HCT116 (cell line): Measurements from ENCODE around the gene DNAH9. TPM values are rescaled to one million over a fixed set of nuclear protein-coding genes. Genes with fewer than 3 reads are reported as not detected.

Experiments
- ATAC-seq: fragments of 200-7000 bp; cut with Tn5 transposase; 2 replicates; pipeline ENCODE4 v1.9.1; 2020; ENCODE audit warnings: mild to moderate bottlenecking, moderate library complexity
- BruUV-seq: library from RNA; stranded (reverse); fragments of 400-500 nt; replicated peaks from 2 replicates; lab custom pipeline; 2021; lab: Mats Ljungman, UMichigan
- CTCF ChIA-PET: fragments of 300-600 bp; sonication (Branson Sonifier 250); formaldehyde crosslinking; loops from one replicate; lab custom pipeline; 2021; ENCODE audit warnings: antibody characterized with exemption; lab: Charles Lee
- POLR2A ChIA-PET: fragments of 300-600, 350-600 bp; sonication (Branson Sonifier 250); formaldehyde crosslinking; loops from one replicate; lab custom pipeline; 2021; ENCODE audit warnings: antibody characterized with exemption; lab: Charles Lee
- RAD21 ChIA-PET, 2 experiments: fragments of 300-600 bp; sonication (Branson Sonifier 250); formaldehyde crosslinking; loops; one replicate each; lab custom pipeline; 2023; ENCODE audit warnings: low total read pairs in 2 of 2; ENCODE audit not compliant: uncharacterized antibody in 2 of 2, unreplicated experiment in 2 of 2, low non-redundant PET in 1 of 2; lab: Charles Lee
- DNase-seq: peaks from one replicate; pipeline ENCODE4 v3.0.0-alpha.2; 2010; ENCODE audit warnings: low read depth, low spot score
- H2AFZ ChIP-seq: fragments of 200-600 bp; shearing (Covaris generic), sonication (generic); 2 replicates; pipeline ENCODE4 v1.6.1; 2017; ENCODE audit warnings: low read depth, mixed run types, mixed read lengths, antibody characterized with exemption, low read length; ENCODE audit not compliant: poor library complexity, severe bottlenecking
- H3K27ac ChIP-seq: 2 replicates; pipeline ENCODE4 v1.5.1; 2012; ENCODE audit warnings: low read depth, low read length
- H3K27me3 ChIP-seq: fragments of 200-600 bp; sonication (generic); 2 replicates; pipeline ENCODE4 v1.6.1; 2016; ENCODE audit warnings: mixed run types, low read length, mixed read lengths; ENCODE audit not compliant: insufficient read depth
- H3K36me3 ChIP-seq, 2 experiments: fragments of 200-500 bp in 1 of 2; fragments of 200-600 bp in 1 of 2; sonication (Bioruptor generic) in 1 of 2; sonication (generic) in 1 of 2; 2 replicates each; pipeline versions ENCODE4 v1.5.1 to v1.6.1; 2014 to 2016; ENCODE audit warnings: low read length in 2 of 2, inconsistent platforms in 1 of 2, mixed read lengths in 1 of 2, mixed run types in 1 of 2; ENCODE audit not compliant: insufficient read depth in 2 of 2, control insufficient read depth in 1 of 2
- H3K4me1 ChIP-seq, 2 experiments: fragments of 200-600 bp in 1 of 2; sonication (generic) in 1 of 2; 2 replicates each; pipeline versions ENCODE4 v1.5.1 to v1.6.1; 2012 to 2017; ENCODE audit warnings: low read length in 2 of 2, inconsistent platforms in 1 of 2, mild to moderate bottlenecking in 1 of 2, mixed read lengths in 1 of 2, mixed run types in 1 of 2, moderate library complexity in 1 of 2; ENCODE audit not compliant: insufficient read depth in 2 of 2, control insufficient read depth in 1 of 2
- H3K4me2 ChIP-seq: fragments of 200-600 bp; sonication (generic); 2 replicates; pipeline ENCODE4 v1.6.1; 2017; ENCODE audit warnings: mixed run types, low read length, mixed read lengths
- H3K4me3 ChIP-seq, 2 experiments: fragments of 200-600 bp in 1 of 2; sonication (generic) in 1 of 2; replicated peaks in 1 of 2; 2 replicates each; pipeline ENCODE4 v1.5.1; 2011 to 2016; ENCODE audit warnings: low read length in 2 of 2, control low read depth in 1 of 2, low read depth in 1 of 2, mild to moderate bottlenecking in 1 of 2, mixed read lengths in 1 of 2, mixed run types in 1 of 2
- H3K79me2 ChIP-seq: fragments of 200-600 bp; sonication (generic); 2 replicates; pipeline ENCODE4 v1.6.1; 2017; ENCODE audit warnings: mild to moderate bottlenecking, mixed run types, low read length, moderate library complexity, mixed read lengths; ENCODE audit not compliant: insufficient read depth
- H3K9ac ChIP-seq: fragments of 200-600 bp; sonication (generic); 2 replicates; pipeline ENCODE4 v1.6.1; 2016; ENCODE audit warnings: low read length, mixed read lengths
- H3K9me2 ChIP-seq: fragments of 200-600 bp; sonication (generic), shearing (Covaris generic); 2 replicates; pipeline ENCODE4 v1.6.1; 2017; ENCODE audit warnings: mixed run types, mild to moderate bottlenecking, moderate library complexity; ENCODE audit not compliant: insufficient read depth
- H3K9me3 ChIP-seq, 2 experiments: fragments of 200-500 bp in 1 of 2; fragments of 200-600 bp in 1 of 2; sonication (Bioruptor generic) in 1 of 2; sonication (generic) in 1 of 2; 2 replicates each; pipeline ENCODE4 v1.6.1; 2014 to 2017; ENCODE audit warnings: low read length in 2 of 2, mixed read lengths in 2 of 2, inconsistent platforms in 1 of 2, low read depth in 1 of 2, mild to moderate bottlenecking in 1 of 2, mixed run types in 1 of 2, moderate library complexity in 1 of 2; ENCODE audit not compliant: control insufficient read depth in 1 of 2, insufficient read depth in 1 of 2
- H4K20me1 ChIP-seq: fragments of 200-600 bp; sonication (generic), shearing (Covaris generic); 2 replicates; pipeline ENCODE4 v1.6.1; 2017; ENCODE audit warnings: mixed run types, mild to moderate bottlenecking, moderate library complexity; ENCODE audit not compliant: insufficient read depth
- EZH2 ChIP-seq: fragments of 200-600 bp; sonication (generic); IDR thresholded peaks from 2 replicates; pipeline ENCODE4 v1.6.1; 2017; ENCODE audit warnings: antibody characterized with exemption, mixed run types
- JUND ChIP-seq: IDR thresholded peaks from 2 replicates; pipeline ENCODE4 v1.6.1; 2012
- intact Hi-C: fragments of 100-400 bp; cut with micrococcal nuclease; formaldehyde crosslinking; loops from 2 replicates; pipeline ENCODE4 v1.10.0; 2022
- total RNA-seq: library from RNA; stranded (reverse); gene quantifications from one replicate; pipeline ENCODE4 v1.2.1, GENCODE V29; 2021; ENCODE audit not compliant: unreplicated experiment

DNAH9 gene
- total RNA-seq, 1 experiment from 2014 or later, result not detected

DNA sequence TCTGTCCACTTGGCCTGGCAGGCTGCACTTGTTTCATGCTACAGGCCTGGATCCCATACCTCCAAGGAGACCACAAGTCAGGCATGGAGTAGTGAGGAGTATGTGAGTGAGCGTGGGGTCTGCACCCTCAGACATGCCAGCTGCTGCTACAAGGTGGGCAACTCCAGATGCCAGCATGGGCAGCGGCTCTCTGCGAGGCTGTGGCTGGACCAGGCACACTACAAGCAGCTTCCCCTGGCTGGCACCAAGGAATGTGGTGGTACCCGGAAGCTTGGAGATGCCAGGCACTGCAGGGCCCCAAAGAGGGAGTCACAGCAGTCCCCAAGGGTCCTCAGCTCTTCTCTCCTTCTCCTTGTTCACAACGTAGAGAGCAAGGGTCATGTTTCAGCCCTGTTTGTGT lies 16.1 kb upstream of the DNAH9 start:
- H4K20me1 ChIP-seq, result no peaks in the 10 kb centered on the region
- no peaks in the 10 kb centered on the region for H3K36me3 ChIP-seq
- no peak overlapping the region for H3K4me2 ChIP-seq
- BruUV-seq, result no TSS peak
- H3K9me2 ChIP-seq, result no peaks in the 10 kb centered on the region
- no peak overlapping the region for H3K4me3 ChIP-seq
- no peak for TF ChIP-seq EZH2
- no peaks in the 10 kb centered on the region for H3K27me3 ChIP-seq
- no peak overlapping the region for H2AFZ ChIP-seq
- peaks cover 0 to 5% of the 10 kb centered on the region in 2 experiments; a peak in 1 of 4 replicates for H3K9me3 ChIP-seq
- DNase-seq (no peak), ATAC-seq (no peak)
- RAD21 ChIA-PET, result no interaction called here
- CTCF ChIA-PET, result no interaction called here
- no peaks in the 10 kb centered on the region for H3K79me2 ChIP-seq
- H3K9ac ChIP-seq, result no peak overlapping the region
- no peak overlapping the region for H3K27ac ChIP-seq
- POLR2A ChIA-PET, result no interaction called here
- intact Hi-C loops, result no loop called here
- no peaks in the 10 kb centered on the region for H3K4me1 ChIP-seq

DNA sequence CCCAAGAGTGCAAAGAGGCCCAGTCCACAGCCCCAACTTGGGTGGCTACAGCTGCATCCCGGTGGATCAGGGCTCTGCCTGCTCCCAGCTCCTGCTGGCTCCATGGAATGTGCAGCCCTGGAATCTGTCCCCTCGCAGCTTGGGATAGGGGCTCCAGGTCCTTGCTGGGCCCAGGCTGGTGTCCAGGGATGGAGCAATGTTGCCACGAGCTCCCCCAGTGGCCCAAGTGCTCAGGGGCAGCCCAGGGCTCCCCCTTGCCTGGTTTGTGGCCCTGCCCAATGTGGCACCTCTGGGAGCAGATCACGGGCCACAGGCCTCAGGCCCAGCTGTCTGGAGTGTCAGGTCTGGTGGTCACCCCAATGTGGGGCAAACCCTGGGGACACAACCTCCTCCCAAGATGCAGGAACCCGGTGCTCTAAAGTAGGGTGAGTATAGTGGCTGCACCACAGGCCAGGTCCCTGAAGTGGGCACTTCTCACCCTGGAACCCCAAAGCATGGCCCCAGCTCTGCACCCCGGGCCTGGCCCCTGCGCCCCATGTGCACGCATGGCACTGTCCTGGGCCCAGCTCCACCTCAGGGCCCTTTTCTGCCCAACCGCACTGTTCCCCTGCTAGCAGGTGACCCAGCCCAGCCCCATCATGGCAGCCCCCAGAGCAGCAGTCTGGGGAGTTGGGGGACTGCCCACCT lies 14.8 kb upstream of the DNAH9 start:
- CTCF ChIA-PET, result no interaction called here
- no TSS peak for BruUV-seq
- RAD21 ChIA-PET, result no interaction called here
- Histone ChIP-seq H4K20me1 (no peaks in the 10 kb centered on the region), H3K9me3 (peaks cover 0 to 3% of the 10 kb centered on the region in 2 experiments; a peak in 1 of 4 replicates), H3K4me2 (no peak overlapping the region), H2AFZ (no peak overlapping the region), H3K4me3 (no peak overlapping the region), H3K36me3 (no peaks in the 10 kb centered on the region), H3K27me3 (no peaks in the 10 kb centered on the region), H3K9ac (no peak overlapping the region), H3K27ac (no peak overlapping the region), H3K9me2 (no peaks in the 10 kb centered on the region), H3K79me2 (no peaks in the 10 kb centered on the region), H3K4me1 (no peaks in the 10 kb centered on the region)
- POLR2A ChIA-PET, result no interaction called here
- no peak for DNase-seq
- ATAC-seq, result no peak
- no peak for TF ChIP-seq JUND
- intact Hi-C loops, result no loop called here
